NCI-H69 (cell line): Measurements from ENCODE around the gene TSPAN9.
A peak's percentile ranks its signal among the peaks of the same experiment; 100 is the strongest.

ENCODE experiments used
- DNase-seq: peaks from one replicate; lab custom pipeline; 2025; lab: John Stamatoyannopoulos, UW

TSPAN9 gene

GRCh38 chr12:3124917-3125316 is 47.7 kb downstream of the TSPAN9 start:
- no peak for DNase-seq

GRCh38 chr12:3125674-3126073 is 48.5 kb downstream of the TSPAN9 start:
- DNase-seq = no peak

- no peak for DNase-seq
Observed at GRCh38 chr12:3127832-3128231, 50.7 kb downstream of the TSPAN9 start.

- DNase-seq = no peak
Observed at GRCh38 chr12:3128498-3129293, 51.5 kb downstream of the TSPAN9 start.

- DNase-seq = no peak
Observed at GRCh38 chr12:3129301-3130056, 52.3 kb downstream of the TSPAN9 start.

- peak; percentile 73 for DNase-seq
Observed at GRCh38 chr12:3130057-3130830, 53.1 kb downstream of the TSPAN9 start.

- peak; percentile 89 for DNase-seq
Observed at GRCh38 chr12:3131129-3131528, 54.0 kb downstream of the TSPAN9 start.

GRCh38 chr12:3132636-3133404 is 55.6 kb downstream of the TSPAN9 start:
- peak; percentile 32 for DNase-seq

GRCh38 chr12:3133405-3133783 is 56.2 kb downstream of the TSPAN9 start:
- DNase-seq = no peak

- no peak for DNase-seq
Observed at GRCh38 chr12:3134126-3134525, 56.9 kb downstream of the TSPAN9 start.

- no peak for DNase-seq
Observed at GRCh38 chr12:3134526-3135135, 57.5 kb downstream of the TSPAN9 start.

GRCh38 chr12:3135522-3136461 is 58.6 kb downstream of the TSPAN9 start:
- peak; percentile 81 for DNase-seq

GRCh38 chr12:3136641-3137267 is 59.6 kb downstream of the TSPAN9 start:
- no peak for DNase-seq

- peak; percentile 64 for DNase-seq
Observed at GRCh38 chr12:3137268-3137781, 60.1 kb downstream of the TSPAN9 start.

- DNase-seq = no peak
Observed at GRCh38 chr12:3137814-3138445, 60.8 kb downstream of the TSPAN9 start.

GRCh38 chr12:3138941-3139511 is 61.8 kb downstream of the TSPAN9 start:
- peak; percentile 81 for DNase-seq

- DNase-seq = peak; percentile 21
Observed at GRCh38 chr12:3139760-3140159, 62.6 kb downstream of the TSPAN9 start.

- no peak for DNase-seq
Observed at GRCh38 chr12:3140284-3140683, 63.1 kb downstream of the TSPAN9 start.
